ENCODE data around the gene ADAM33. TPM values are rescaled to one million over a fixed set of nuclear protein-coding genes. Genes with fewer than 3 reads are reported as not detected.

ADAM33 gene
- total and polyA plus RNA-seq, 8 donors, result 4.6 to 143 (median 28.3) TPM

DNA sequence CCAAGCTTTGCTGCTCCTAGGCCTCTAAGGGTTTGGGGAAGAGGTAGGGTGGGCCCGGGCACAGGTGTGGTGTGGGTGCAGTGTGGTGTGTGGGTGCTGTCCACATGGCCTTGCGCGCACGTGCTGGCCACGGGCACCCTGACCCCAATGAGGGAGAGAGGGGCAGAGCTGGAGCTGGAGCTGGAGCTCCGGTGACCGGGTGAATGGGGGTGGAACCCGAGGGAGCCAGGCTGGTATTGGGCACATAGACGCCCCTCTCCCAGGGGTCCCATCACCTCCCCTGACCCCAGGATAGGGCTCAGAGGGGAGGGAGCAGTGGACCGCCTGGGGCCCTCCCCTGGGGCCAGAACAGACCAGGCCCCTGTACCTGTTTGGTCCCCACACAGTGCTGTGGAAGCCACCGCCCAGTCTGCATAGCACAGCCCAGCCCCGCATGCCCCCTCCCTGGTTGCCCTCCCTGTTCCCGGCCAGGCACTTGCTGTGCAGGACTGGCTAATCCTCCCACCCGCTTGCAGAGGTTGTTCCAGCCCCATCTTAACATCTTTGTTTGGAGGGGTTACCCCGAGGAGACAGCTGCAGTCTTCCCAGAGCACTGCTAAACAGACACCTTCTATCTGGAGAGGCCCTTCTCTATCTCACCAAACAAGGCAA lies 984 bp downstream of the ADAM33 start:
- no peak for DNase-seq
- WGBS, 5 donors, result 50 to 64% (median 58%) methylated on average over 13 to 15 of the region's 15 CpGs
- intact Hi-C loops (cut with DNase I; ENCODE audit: low total_unique reads), result no loop called here
- TF ChIP-seq POLR2AphosphoS5 (IDR thresholded peaks at IDR 0.05) (no peak), EP300 (IDR thresholded peaks at IDR 0.05) (no peak), POLR2A (IDR thresholded peaks at IDR 0.05) (no peak)
- TF ChIP-seq, protein P1, sequence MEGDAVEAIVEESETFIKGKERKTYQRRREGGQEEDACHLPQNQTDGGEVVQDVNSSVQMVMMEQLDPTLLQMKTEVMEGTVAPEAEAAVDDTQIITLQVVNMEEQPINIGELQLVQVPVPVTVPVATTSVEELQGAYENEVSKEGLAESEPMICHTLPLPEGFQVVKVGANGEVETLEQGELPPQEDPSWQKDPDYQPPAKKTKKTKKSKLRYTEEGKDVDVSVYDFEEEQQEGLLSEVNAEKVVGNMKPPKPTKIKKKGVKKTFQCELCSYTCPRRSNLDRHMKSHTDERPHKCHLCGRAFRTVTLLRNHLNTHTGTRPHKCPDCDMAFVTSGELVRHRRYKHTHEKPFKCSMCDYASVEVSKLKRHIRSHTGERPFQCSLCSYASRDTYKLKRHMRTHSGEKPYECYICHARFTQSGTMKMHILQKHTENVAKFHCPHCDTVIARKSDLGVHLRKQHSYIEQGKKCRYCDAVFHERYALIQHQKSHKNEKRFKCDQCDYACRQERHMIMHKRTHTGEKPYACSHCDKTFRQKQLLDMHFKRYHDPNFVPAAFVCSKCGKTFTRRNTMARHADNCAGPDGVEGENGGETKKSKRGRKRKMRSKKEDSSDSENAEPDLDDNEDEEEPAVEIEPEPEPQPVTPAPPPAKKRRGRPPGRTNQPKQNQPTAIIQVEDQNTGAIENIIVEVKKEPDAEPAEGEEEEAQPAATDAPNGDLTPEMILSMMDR (IDR thresholded peaks at IDR 0.05), result no peak
- Histone ChIP-seq H3K4me3 (peak overlapping the region; percentile 51 to 56 (median 55)), H3K27me3 (peaks cover 0 to 46% (median 28%) of the 10 kb centered on the region in 3 donors), H3K9me3 (no peaks in the 10 kb centered on the region), H3K27ac (peak overlapping the region; percentile 54 to 87 (median 82)), H3K4me1 (peaks cover 29 to 61% (median 53%) of the 10 kb centered on the region in 4 donors), H3K36me3 (peaks cover 0 to 3% (median 0%) of the 10 kb centered on the region in 4 donors)

DNA sequence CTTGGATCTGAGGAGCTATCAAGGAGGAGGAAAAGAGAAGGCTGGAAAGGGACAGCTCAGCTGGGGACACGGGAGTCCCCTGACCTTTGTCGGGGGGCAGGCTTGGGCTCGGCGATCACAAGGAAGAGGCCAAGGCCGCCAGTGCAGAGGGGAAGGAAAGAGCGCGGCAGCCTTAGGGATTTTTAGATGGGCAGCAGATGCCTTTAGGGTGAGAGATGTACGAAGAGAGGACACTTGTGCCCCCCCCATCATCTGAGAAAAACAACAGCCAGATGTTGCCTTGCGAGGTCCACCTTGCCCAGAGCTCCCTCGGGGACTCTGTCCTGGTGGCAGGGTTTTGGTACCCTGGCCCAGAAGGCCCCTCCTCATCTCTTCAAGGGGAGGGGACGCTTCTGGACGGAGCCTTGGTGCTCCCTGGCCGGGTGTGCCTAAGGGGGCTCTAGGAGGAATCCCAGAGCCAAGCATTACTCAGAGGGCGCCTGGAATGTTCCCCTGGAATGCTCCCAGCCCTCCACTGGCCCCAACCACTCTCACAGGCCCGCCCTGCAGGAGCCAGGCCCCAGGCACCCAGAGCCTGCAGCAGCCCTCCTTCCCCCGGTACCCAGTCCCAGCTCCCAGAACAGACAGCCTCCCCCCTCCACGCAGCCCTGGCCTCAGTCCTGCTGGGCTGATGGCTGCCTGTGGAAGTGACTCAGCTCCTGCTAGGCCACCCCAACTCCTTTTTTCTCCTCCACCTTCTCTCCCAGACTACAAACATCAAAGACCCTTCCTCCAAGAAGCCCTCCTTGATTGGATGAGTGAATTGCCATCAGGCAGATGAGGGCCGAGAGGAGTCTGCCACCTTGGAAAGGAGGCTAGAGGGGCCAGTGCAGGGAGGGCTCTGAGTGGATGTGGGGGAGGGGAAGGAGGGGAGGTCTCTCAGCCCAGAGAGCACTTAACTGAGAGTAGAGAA lies 1.8 kb downstream of the ADAM33 start:
- Histone ChIP-seq H3K36me3 (peaks cover 0 to 10% (median 1%) of the 10 kb centered on the region in 4 donors), H3K4me3 (peak overlapping the region; percentile 51 to 56 (median 55)), H3K27ac (peak overlapping the region; percentile 54 to 87 (median 82)), H3K4me1 (peaks cover 29 to 55% (median 53%) of the 10 kb centered on the region in 4 donors), H3K9me3 (no peaks in the 10 kb centered on the region), H3K27me3 (peaks cover 0 to 54% (median 28%) of the 10 kb centered on the region in 3 donors)
- 52 to 66% (median 61%) methylated on average over 14 to 18 of the region's 18 CpGs for WGBS, 5 donors
- TF ChIP-seq POLR2AphosphoS5 (IDR thresholded peaks at IDR 0.05), result peak in 2 of 3 donors; percentile 21 to 22
- no peak for TF ChIP-seq POLR2A (IDR thresholded peaks at IDR 0.05)
- DNase-seq, result peak; percentile 30 to 77
- intact Hi-C loops (cut with DNase I; ENCODE audit: low total_unique reads), result loop anchor here (10.0 kb wide), 2 partner anchors 85 to 415 kb away; partner anchors contain the start of gene ADISSP

DNA sequence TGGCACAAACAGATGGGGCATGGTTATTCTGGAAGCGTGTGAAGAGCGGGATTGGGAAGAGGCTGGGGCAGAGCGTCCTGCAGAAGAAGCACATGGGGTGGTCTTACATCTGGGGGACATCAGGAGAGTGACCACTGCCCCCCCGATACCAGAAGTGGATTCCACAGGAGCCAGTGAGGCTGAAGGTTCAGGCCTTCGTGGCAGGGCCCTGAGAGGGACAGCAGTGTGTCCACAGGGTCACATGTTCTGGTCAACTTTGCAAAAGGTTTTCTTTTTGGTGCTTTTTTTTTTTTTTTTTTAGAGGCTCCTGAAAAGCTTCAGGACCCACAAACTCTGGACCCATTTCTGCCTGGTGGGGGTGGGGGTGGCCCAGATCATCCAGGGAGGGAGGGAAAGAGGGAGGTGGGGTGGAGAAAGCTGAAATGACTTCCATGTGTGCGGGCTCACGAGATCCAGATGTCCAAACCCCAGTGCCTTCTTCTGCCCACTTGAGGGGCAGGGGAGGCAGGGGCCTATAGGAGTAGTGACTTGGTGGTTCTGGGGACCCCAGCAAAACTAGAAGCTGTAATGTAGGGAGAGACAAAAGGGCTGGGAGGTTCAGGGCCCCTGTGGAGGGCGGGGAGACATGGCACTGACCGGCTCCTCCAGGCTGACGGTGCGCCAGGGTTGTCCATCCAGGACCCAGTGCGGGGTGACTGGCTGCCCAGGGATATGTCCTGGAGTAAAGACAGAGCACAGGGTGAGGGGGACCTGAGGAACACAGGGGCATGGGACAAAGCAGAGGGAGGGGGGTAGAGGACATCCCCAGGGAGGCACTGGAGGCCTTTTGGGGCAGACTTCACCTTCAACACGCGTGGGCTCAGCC lies 2.7 kb downstream of the ADAM33 start:
- 66 to 79% (median 76%) methylated on average over 10 to 14 of the region's 14 CpGs for WGBS, 5 donors
- TF ChIP-seq POLR2A (IDR thresholded peaks at IDR 0.05), result no peak
- TF ChIP-seq, protein P1 (IDR thresholded peaks at IDR 0.05), result no peak
- TF ChIP-seq EP300 (IDR thresholded peaks at IDR 0.05), result no peak
- no peak for TF ChIP-seq POLR2AphosphoS5 (IDR thresholded peaks at IDR 0.05)
- DNase-seq, result no peak
- Histone ChIP-seq H3K36me3 (peaks cover 0 to 19% (median 4%) of the 10 kb centered on the region in 4 donors), H3K9me3 (no peaks in the 10 kb centered on the region), H3K4me1 (peaks cover 29 to 55% (median 53%) of the 10 kb centered on the region in 4 donors), H3K4me3 (peak overlapping the region in 1 of 4 donors; percentile 56), H3K27ac (peak overlapping the region in 4 of 5 donors; percentile 75 to 87 (median 84)), H3K27me3 (peaks cover 0 to 64% (median 36%) of the 10 kb centered on the region in 3 donors)
- intact Hi-C loops (cut with DNase I; ENCODE audit: low total_unique reads), result loop anchor here (10.0 kb wide), 2 partner anchors 86 to 416 kb away; partner anchors contain the start of gene ADISSP

DNA sequence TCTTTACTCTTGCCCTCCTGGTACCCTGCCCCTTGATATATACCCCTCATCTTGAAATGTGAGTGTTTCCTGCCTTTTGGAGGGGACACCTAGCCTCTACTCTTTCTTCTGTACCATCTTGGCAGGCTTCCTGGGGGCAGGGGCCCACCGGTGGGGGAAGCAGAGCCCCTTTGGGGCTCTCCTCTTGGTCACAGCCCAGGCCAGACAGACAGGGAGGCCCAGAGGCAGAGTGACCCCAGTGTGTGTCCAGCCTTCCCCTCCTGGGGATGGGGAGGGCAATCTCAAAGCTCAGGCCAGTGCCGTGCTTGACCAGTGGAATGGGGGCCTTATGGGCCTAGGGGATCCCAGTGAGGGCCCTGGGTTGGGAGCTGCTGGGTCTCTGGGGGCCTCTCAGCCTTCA lies 3.6 kb downstream of the ADAM33 start:
- intact Hi-C loops (cut with DNase I; ENCODE audit: low total_unique reads), result loop anchor here (10.0 kb wide), 2 partner anchors 87 to 417 kb away; partner anchors contain the start of gene ADISSP
- DNase-seq, result no peak
- WGBS, 5 donors, result 40 to 75% (median 63%) methylated on average over 2 of the region's 2 CpGs

More for the DNA sequence above, 3.6 kb downstream of the ADAM33 start:
- no peaks in the 10 kb centered on the region for H3K9me3 ChIP-seq
- no peak overlapping the region for H3K4me3 ChIP-seq
- peaks cover 29 to 56% (median 54%) of the 10 kb centered on the region in 4 donors for H3K4me1 ChIP-seq
- peak overlapping the region in 4 of 5 donors; percentile 61 to 87 (median 84) for H3K27ac ChIP-seq
- H3K36me3 ChIP-seq, result peaks cover 0 to 28% (median 8%) of the 10 kb centered on the region in 4 donors
- TF ChIP-seq POLR2AphosphoS5 (IDR thresholded peaks at IDR 0.05), result no peak
- TF ChIP-seq, protein P1 (IDR thresholded peaks at IDR 0.05), result no peak
- no peak for TF ChIP-seq POLR2A (IDR thresholded peaks at IDR 0.05)
- peaks cover 0 to 72% (median 45%) of the 10 kb centered on the region in 3 donors for H3K27me3 ChIP-seq
